Measurements from ENCODE around the gene ARL14EPL. TPM values are rescaled to one million over a fixed set of nuclear protein-coding genes. Genes with fewer than 3 reads are reported as not detected.

ARL14EPL gene
- not detected for total RNA-seq

DNA sequence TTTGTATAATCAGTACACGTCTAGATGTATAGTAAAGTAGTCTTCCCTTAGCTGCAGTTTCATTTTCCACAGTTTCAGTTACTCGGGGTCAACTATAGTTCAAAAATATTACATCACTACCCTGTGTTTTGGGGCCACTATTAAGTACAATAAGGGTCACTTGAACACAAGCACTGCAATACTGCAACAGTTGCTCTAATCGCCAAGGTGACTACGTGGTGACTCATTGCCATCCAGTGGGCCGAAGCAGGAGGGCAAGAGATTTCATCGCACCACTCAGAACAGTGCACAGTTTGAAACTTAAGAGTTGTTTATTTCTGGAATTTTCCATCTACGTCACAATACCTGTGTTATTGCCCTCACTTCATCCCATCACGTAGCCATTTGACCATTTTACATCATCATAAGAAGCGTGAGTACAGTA is at the start of gene ARL14EPL:
Gene ARL14EPL, plus strand, starts transcription at position 379 of the 424 bp plus-strand sequence. CDS start 18,994 bp downstream, outside the sequence.
- Mint-ChIP-seq H3K9me3 (no peaks in the 10 kb centered on the region), H3K4me1 (peaks cover 9% of the 10 kb centered on the region), H3K4me3 (no peak within 1 kb of the TSS), H3K27ac (no peak within 1 kb of the TSS), H3K36me3 (no peaks in the 10 kb centered on the region), H3K27me3 (peaks cover 34% of the 10 kb centered on the region)
- peak; percentile 19 for DNase-seq

DNA sequence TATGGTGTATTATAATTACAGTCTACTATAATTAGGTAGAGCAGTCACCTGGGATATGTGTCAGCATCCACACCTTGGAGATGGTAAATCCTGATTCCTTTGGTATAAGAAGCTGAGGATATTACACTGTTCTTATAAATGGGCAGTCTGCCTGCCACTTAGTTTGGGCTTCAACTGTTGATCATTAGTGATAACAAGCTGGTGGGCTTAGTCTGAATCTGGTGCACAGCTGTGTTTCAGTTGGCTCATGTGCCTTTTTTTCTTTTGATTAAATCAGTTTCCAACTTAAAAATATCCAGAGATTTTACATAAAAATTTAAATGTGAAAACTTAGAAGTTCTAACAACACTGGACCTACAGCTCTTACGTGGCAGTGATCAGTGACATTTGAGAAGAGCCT is 48.8 kb upstream of the ARL14EPL start:
- DNase-seq: no peak
- H3K4me1 Mint-ChIP-seq: peaks cover 1% of the 10 kb centered on the region
- no peaks in the 10 kb centered on the region for H3K36me3 Mint-ChIP-seq
- no peak overlapping the region for H3K27ac Mint-ChIP-seq
- H3K4me3 Mint-ChIP-seq: no peak overlapping the region
- no peaks in the 10 kb centered on the region for H3K9me3 Mint-ChIP-seq
- peaks cover 17% of the 10 kb centered on the region for H3K27me3 Mint-ChIP-seq

DNA sequence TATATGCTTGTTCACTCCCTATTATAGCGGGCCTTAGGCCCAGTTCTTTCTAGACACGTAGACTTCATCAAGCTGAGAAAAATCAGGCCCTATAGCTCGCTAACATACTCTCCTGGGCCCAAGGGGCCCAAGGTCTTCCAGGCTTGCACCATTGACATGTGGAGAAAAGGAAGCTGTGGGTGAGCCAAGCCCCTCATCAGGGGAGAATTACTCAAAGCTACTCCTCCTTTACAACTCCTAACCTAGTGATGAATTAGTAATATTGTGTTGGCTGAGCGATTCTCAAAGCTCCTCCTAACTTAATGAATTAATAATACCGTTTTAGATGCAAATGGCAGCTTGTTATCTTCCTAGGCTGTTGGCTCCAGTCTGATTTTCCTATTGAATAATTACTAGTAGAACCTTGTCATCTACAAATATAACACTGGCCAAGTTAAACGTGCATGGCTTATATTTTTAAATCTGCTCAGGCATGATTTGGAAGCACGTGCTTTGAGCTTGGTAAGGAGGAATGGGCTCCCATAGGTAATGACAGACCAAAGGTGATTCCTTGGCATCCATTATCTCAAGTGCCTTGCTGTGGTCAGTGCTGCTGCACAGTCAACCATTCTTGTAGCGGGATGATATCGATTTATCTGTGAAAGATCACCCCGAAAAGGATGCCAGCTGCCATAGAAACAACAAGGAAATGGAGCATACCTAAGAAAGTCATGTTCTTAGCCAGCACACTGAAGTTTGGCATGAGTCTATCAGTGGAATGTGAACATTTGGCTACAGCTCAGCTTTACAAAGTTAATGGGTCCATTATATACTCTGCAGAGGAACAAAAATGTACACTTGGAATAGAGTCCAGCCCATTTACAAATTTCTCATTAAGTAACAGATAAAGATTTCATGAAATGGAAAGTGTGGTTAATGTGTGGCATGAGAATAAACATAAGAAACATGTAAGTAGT is 46.2 kb upstream of the ARL14EPL start:
- no peaks in the 10 kb centered on the region for H3K4me1 Mint-ChIP-seq
- no peaks in the 10 kb centered on the region for H3K36me3 Mint-ChIP-seq
- H3K27ac Mint-ChIP-seq: no peak overlapping the region
- no peak overlapping the region for H3K4me3 Mint-ChIP-seq
- no peak for DNase-seq
- no peaks in the 10 kb centered on the region for H3K9me3 Mint-ChIP-seq
- H3K27me3 Mint-ChIP-seq: peaks cover 6% of the 10 kb centered on the region

GRCh38 chr5:115988002-115988401 is 44.3 kb upstream of the ARL14EPL start:
- Mint-ChIP-seq H3K9me3 (no peaks in the 10 kb centered on the region), H3K27ac (no peak overlapping the region), H3K4me1 (no peaks in the 10 kb centered on the region), H3K36me3 (no peaks in the 10 kb centered on the region), H3K27me3 (peaks cover 20% of the 10 kb centered on the region), H3K4me3 (no peak overlapping the region)
- DNase-seq: no peak

DNA sequence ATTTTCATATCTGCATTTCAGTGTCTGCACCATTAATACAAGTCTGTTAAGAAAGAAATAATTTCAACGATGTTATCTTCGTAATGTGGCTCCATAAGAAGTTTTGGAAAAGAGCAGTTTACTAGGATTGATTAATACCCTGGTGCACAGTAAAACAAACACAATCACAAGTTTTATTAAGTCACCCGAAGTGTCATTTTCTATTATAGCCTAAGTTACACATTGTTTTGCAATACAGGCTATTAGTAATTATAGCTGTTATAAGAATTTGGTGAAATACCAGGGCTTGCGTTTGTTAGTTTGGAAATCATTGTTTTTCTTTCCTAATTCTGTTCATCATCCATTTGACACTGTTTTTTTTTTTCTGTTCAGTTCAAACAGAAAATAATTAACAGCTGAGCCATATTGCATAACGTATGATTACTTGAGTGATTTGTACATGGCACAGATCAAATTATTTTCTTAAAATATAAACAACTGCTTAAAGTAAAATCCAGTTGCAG is 39.4 kb upstream of the ARL14EPL start:
- Mint-ChIP-seq H3K27me3 (peaks cover 38% of the 10 kb centered on the region), H3K9me3 (no peaks in the 10 kb centered on the region), H3K36me3 (no peaks in the 10 kb centered on the region), H3K27ac (no peak overlapping the region), H3K4me1 (no peaks in the 10 kb centered on the region), H3K4me3 (no peak overlapping the region)
- DNase-seq: no peak

DNA sequence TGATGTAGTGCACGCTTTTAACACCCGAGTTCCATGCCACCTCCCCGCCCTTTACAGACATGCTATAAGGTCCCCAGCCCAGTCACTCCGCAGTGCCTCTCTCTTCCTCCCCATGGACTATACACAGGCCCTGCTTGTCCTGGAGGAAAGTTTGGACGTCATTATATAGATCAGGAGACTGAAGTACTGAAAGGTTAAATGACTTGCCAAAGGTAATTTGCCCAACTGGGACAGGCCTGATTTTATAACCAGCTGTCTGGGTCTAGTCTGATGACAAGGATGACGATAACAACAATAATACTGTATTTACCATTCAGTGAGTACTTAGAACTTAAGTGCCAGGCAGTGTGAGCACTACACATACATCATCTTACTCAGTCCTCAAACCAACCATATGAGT is 36.9 kb upstream of the ARL14EPL start:
- no peaks in the 10 kb centered on the region for H3K9me3 Mint-ChIP-seq
- no peak overlapping the region for H3K4me3 Mint-ChIP-seq
- H3K36me3 Mint-ChIP-seq: no peaks in the 10 kb centered on the region
- H3K27ac Mint-ChIP-seq: no peak overlapping the region
- no peaks in the 10 kb centered on the region for H3K4me1 Mint-ChIP-seq
- peaks cover 35% of the 10 kb centered on the region for H3K27me3 Mint-ChIP-seq
- no peak for DNase-seq

GRCh38 chr5:116002116-116002906 is 30.0 kb upstream of the ARL14EPL start:
- Mint-ChIP-seq H3K4me3 (no peak overlapping the region), H3K27ac (no peak overlapping the region), H3K27me3 (peaks cover 6% of the 10 kb centered on the region), H3K4me1 (no peaks in the 10 kb centered on the region), H3K9me3 (no peaks in the 10 kb centered on the region), H3K36me3 (no peaks in the 10 kb centered on the region)
- no peak for DNase-seq

DNA sequence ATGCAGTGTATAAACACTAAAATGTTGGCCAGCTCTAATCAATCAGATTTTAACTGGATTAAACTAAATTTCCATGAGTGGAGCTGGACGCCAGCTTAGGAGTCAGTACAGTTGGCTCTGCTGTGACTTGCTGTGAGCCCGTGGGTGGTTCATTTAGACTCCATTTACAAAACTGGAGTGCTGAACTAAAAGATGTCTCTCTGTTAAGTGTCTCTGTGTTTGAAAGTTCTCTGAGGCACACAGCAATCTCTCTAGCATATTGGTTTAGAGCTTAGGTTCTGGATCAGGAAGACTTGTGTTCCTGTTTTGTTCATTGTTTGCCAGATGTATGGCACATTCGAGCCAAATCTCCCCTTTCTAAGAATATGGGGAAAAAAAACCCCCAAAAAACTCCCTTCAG is 28.0 kb upstream of the ARL14EPL start:
- H3K27me3 Mint-ChIP-seq: no peaks in the 10 kb centered on the region
- H3K4me3 Mint-ChIP-seq: no peak overlapping the region
- H3K27ac Mint-ChIP-seq: no peak overlapping the region
- DNase-seq: no peak
- H3K36me3 Mint-ChIP-seq: no peaks in the 10 kb centered on the region
- no peaks in the 10 kb centered on the region for H3K4me1 Mint-ChIP-seq
- H3K9me3 Mint-ChIP-seq: no peaks in the 10 kb centered on the region

DNA sequence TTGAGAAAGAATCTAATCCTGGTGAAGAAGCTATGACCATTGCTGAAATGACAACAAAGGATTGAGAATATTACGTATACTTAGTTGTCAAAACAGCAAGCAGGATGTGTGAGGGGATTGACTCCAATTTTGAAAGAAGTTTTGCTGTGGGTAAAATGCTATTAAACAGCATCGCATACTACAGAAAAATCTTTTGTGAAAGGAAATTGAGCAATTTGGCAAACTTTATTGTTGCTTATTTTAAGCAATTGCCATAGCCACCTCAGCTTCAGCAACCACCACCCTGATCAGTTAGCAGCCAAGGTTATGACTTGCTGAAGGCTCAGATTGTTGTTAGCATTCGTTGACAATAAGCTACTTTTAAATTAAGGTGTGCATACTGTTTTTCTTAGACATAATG is 22.5 kb upstream of the ARL14EPL start:
- Mint-ChIP-seq H3K4me1 (no peaks in the 10 kb centered on the region), H3K27me3 (no peaks in the 10 kb centered on the region), H3K9me3 (no peaks in the 10 kb centered on the region), H3K27ac (no peak overlapping the region), H3K4me3 (no peak overlapping the region), H3K36me3 (no peaks in the 10 kb centered on the region)
- no peak for DNase-seq

DNA sequence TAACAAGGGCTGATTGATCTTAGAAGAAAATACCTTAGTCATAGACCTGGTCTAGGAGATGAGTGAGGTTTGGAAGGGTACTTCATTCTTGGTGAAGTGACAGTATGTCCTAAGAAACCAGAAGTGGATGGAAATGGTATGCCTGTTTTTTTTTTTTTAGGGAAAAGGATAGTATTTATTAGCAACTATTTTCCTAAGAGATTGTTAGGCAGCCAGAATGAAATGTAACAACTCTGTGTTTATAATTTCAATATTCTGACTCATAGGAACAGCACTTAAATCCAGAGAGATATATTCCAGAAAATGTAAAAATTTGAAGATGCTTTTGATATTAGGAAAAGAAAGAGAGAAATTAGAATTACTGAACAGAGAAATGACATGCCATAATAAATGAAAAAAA is 21.2 kb upstream of the ARL14EPL start:
- Mint-ChIP-seq H3K9me3 (no peaks in the 10 kb centered on the region), H3K4me1 (no peaks in the 10 kb centered on the region), H3K4me3 (no peak overlapping the region), H3K27me3 (no peaks in the 10 kb centered on the region), H3K36me3 (no peaks in the 10 kb centered on the region), H3K27ac (no peak overlapping the region)
- no peak for DNase-seq

GRCh38 chr5:116013207-116013785 is 19.0 kb upstream of the ARL14EPL start:
- Mint-ChIP-seq H3K27me3 (no peaks in the 10 kb centered on the region), H3K27ac (no peak overlapping the region), H3K4me1 (no peaks in the 10 kb centered on the region), H3K36me3 (no peaks in the 10 kb centered on the region), H3K9me3 (no peaks in the 10 kb centered on the region), H3K4me3 (no peak overlapping the region)
- DNase-seq: no peak

- H3K36me3 Mint-ChIP-seq: no peaks in the 10 kb centered on the region
- H3K27me3 Mint-ChIP-seq: no peaks in the 10 kb centered on the region
- H3K27ac Mint-ChIP-seq: no peak overlapping the region
- no peak overlapping the region for H3K4me3 Mint-ChIP-seq
- DNase-seq: no peak
- no peaks in the 10 kb centered on the region for H3K4me1 Mint-ChIP-seq
- no peaks in the 10 kb centered on the region for H3K9me3 Mint-ChIP-seq
Measured at GRCh38 chr5:116013936-116014335, 18.3 kb upstream of the ARL14EPL start.

GRCh38 chr5:116023619-116024018 is 8.7 kb upstream of the ARL14EPL start:
- no peaks in the 10 kb centered on the region for H3K36me3 Mint-ChIP-seq
- DNase-seq: no peak
- H3K27ac Mint-ChIP-seq: no peak overlapping the region
- peaks cover 12% of the 10 kb centered on the region for H3K27me3 Mint-ChIP-seq
- H3K4me3 Mint-ChIP-seq: no peak overlapping the region
- no peaks in the 10 kb centered on the region for H3K9me3 Mint-ChIP-seq
- H3K4me1 Mint-ChIP-seq: no peaks in the 10 kb centered on the region

- H3K9me3 Mint-ChIP-seq: no peaks in the 10 kb centered on the region
- DNase-seq: no peak
- no peaks in the 10 kb centered on the region for H3K4me1 Mint-ChIP-seq
- H3K36me3 Mint-ChIP-seq: no peaks in the 10 kb centered on the region
- no peak overlapping the region for H3K4me3 Mint-ChIP-seq
- peaks cover 21% of the 10 kb centered on the region for H3K27me3 Mint-ChIP-seq
- H3K27ac Mint-ChIP-seq: no peak overlapping the region
Measured at GRCh38 chr5:116025866-116026265, 6.4 kb upstream of the ARL14EPL start.

GRCh38 chr5:116032991-116033390 is 719 bp downstream of the ARL14EPL start:
- DNase-seq: no peak
- Mint-ChIP-seq H3K4me1 (peaks cover 12% of the 10 kb centered on the region), H3K36me3 (no peaks in the 10 kb centered on the region), H3K9me3 (no peaks in the 10 kb centered on the region), H3K27me3 (peaks cover 35% of the 10 kb centered on the region), H3K4me3 (no peak overlapping the region), H3K27ac (no peak overlapping the region)

Measured in activated naive CD8-positive, alpha-beta T cell treated with anti-CD3 and anti-CD28 coated beads for 36 hours (primary cell).